AG04450 (cell line): Measurements from ENCODE around the gene ARF3. TPM values are rescaled to one million over a fixed set of nuclear protein-coding genes. Genes with fewer than 3 reads are reported as not detected.

Experiments
- CTCF ChIA-PET: fragments of 300-600, 350-600 bp; formaldehyde crosslinking; extraction: SDS; loops from one replicate; lab custom pipeline; 2022; ENCODE audit warnings: antibody characterized with exemption, inconsistent platforms; lab: Charles Lee
- POLR2A ChIA-PET: fragments of 350-600 bp; formaldehyde crosslinking; extraction: SDS; loops from one replicate; lab custom pipeline; 2021; ENCODE audit warnings: antibody characterized with exemption, inconsistent platforms; lab: Yijun Ruan, JAX
- DNase-seq: peaks from one replicate; pipeline ENCODE4 v3.0.0-alpha.2; 2011; ENCODE audit warnings: low read depth, low spot score
- H3K27ac ChIP-seq: one replicate; pipeline ENCODE4 v1.5.1; 2012; ENCODE audit warnings: low read depth, low read length, control low read depth
- H3K27me3 ChIP-seq: one replicate; pipeline ENCODE4 v1.6.0; 2012; ENCODE audit warnings: low read length; ENCODE audit not compliant: control insufficient read depth, insufficient read depth
- H3K4me3 ChIP-seq: 2 replicates; pipeline ENCODE4 v1.5.1; 2011; ENCODE audit warnings: mild to moderate bottlenecking, low read depth, low read length, control low read depth
- H3K9me3 ChIP-seq: 2 replicates; pipeline ENCODE4 v1.5.1; 2012; ENCODE audit warnings: low read length; ENCODE audit not compliant: control insufficient read depth, insufficient read depth
- CTCF ChIP-seq: IDR thresholded peaks from 2 replicates; pipeline ENCODE4 v1.5.1; 2011; ENCODE audit warnings: low read depth, low read length, control low read depth, inconsistent platforms
- polyA plus RNA-seq: library from polyadenylated mRNA; depleted of rRNA; stranded (reverse); fragments of >200 nt; gene quantifications from 2 replicates; pipeline ENCODE4 v1.2.3, GENCODE V29; 2011

Gene ARF3
- polyA plus RNA-seq, 1 experiment, result 260 TPM

DNA sequence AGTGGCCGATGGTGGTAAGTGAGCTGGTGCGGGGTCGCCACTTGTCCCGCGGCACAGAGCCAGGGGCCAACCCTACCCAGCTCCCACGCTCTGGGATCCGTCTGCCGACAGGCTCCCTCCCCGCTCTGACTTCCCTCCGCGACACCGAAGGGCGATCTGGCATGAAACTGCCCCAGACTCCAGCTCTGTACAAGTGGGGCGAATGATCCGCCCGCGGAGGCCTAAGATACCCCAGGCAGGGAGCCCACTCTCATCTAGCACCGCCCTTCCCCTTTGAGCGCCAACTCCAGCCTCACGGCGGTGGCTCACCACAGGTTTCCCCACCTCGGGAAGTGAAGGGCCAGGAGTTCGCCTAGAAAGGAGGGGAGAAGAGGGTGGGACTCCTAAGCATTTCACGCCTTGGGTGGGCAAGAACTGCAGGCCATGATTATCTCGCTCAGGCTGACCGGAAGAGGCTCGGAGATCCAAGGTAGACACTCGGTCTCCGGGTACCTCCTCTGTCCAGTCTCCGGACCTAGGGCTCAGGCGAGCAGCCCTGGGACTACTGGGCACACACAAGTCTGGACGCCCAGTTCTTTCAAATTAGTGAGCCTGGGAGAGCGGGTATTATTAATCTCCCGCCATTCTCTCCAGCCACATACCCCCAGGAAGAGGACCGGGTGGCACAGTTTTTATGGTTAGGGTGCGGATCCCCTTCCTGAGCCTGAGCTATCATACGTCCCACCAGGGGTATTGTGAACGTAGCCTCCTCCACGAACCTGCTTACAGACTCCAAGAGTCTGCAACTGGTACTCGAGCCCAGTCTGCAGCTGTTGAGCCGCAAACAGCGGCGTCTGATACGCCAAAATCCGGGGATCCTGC, 21.7 kb upstream of the ARF3 start:
- Histone ChIP-seq H3K27me3 (peaks cover 70% of the 10 kb centered on the region), H3K9me3 (peaks cover 5% of the 10 kb centered on the region; the same call in 1 of the 2 replicates), H3K4me3 (no peak overlapping the region), H3K27ac (no peak overlapping the region)
- ChIA-PET POLR2A (interaction anchor here (0.5 kb wide), 1 partner anchor 99 kb away, joined by 6 read pairs; no protein-coding TSS in a partner anchor), CTCF (interaction anchor here (0.6 to 11.8 kb wide), 10 partner anchors 8 to 160 kb away, joined by 3 to 95 read pairs (median 4); partner anchors contain the start of genes DDX23 and FKBP11)
- DNase-seq, result no peak
- no peak for TF ChIP-seq CTCF

GRCh38 chr12:48978291-48978740, 21.0 kb upstream of the ARF3 start, which contains the start of gene WNT1:
Gene WNT1 (plus strand): TSS chr12:48978322. CDS start chr12:48978651, 329 bp downstream.
- no peak for TF ChIP-seq CTCF
- no peak for DNase-seq
- ChIA-PET POLR2A (no interaction called here), CTCF (interaction anchor here (0.6 to 11.8 kb wide), 11 partner anchors 9 to 159 kb away, joined by 3 to 95 read pairs (median 5); partner anchors contain the start of genes ARF3, DDX23 and FKBP11)
- Histone ChIP-seq H3K4me3 (no peak within 1 kb of the TSS), H3K27ac (no peak within 1 kb of the TSS), H3K9me3 (peaks cover 5% of the 10 kb centered on the region; the same call in 1 of the 2 replicates), H3K27me3 (peaks cover 65% of the 10 kb centered on the region)

- Histone ChIP-seq H3K27ac (no peak overlapping the region), H3K27me3 (peaks cover 63% of the 10 kb centered on the region), H3K9me3 (peaks cover 5% of the 10 kb centered on the region; the same call in 1 of the 2 replicates), H3K4me3 (no peak overlapping the region)
- CTCF ChIA-PET, result interaction anchor here (0.7 to 11.8 kb wide), 11 partner anchors 10 to 125 kb away, joined by 3 to 95 read pairs (median 7); partner anchors contain the start of genes ARF3, DDX23 and FKBP11
- POLR2A ChIA-PET, result no interaction called here
- peak; percentile 63 for TF ChIP-seq CTCF
- no peak for DNase-seq
Observed at GRCh38 chr12:48977290-48978281, 20.3 kb upstream of the ARF3 start.

DNA sequence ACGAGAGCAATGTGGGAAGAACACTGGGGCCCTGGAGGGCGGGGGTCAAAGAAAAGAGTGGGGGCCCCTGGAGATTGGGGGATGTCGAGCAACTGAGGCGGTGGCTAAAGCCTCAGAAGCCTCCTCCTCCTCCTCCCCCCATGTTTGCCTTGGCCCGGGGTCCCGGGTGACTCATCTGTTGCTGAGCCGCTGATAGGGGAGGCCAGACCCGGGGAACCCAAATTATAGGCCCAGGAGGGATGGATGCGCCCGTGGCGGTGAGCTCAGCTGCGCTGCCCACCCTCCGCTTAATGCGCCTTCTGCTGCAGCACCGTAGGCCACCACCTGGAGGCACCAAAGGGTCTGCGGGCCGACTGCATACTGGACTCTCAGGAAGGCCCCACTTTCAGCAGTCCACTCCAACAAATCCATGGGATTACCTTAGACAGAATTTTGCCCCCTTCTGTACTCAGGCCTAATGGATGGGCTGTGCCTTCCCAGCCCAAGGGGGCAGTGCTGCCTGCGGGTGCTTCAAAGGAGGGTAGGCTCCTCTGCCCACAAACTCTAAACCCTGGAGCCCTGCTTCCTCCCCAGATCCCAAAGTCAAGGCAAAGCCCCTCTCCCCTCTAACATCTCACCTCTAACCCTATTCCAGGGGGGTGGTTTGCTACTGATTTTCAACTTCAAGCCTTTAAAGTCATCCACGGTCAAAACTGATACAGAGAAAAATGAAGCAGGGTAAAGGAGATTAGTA, 16.8 kb upstream of the ARF3 start:
- peak; percentile 69 for TF ChIP-seq CTCF
- no peak for DNase-seq
- POLR2A ChIA-PET, result interaction anchor here (0.7 kb wide), 1 partner anchor 22 kb away, joined by 5 read pairs; no protein-coding TSS in a partner anchor
- CTCF ChIA-PET, result interaction anchor here (0.8 to 11.8 kb wide), 7 partner anchors 12 to 121 kb away, joined by 3 to 95 read pairs (median 3); partner anchors contain the start of gene ARF3
- H3K27ac ChIP-seq, result no peak overlapping the region
- H3K9me3 ChIP-seq, result no peaks in the 10 kb centered on the region; the same call in 1 of the 2 replicates
- H3K4me3 ChIP-seq, result no peak overlapping the region
- peaks cover 53% of the 10 kb centered on the region for H3K27me3 ChIP-seq
